Spleen (tissue), 7 donors: Measurements from ENCODE around the gene CR1.

Source experiments
- CTCF ChIP-seq, 11 experiments: fragments of 200-600 bp in 7 of 11; fragments of 450-650 bp in 4 of 11; sonication (generic) in 4 of 11; IDR thresholded peaks in 8 of 11; conservative IDR thresholded peaks in 3 of 11; 1 replicate in 7 of 11; 2 replicates in 4 of 11; pipeline versions ENCODE4 v1.4.0 to v1.8.0; 2016 to 2021; ENCODE audit warnings: antibody characterized with exemption in 11 of 11, inconsistent platforms in 4 of 11, mild to moderate bottlenecking in 1 of 11
- POLR2A ChIP-seq, 3 donors: fragments of 450-650 bp; IDR thresholded peaks; one replicate each; pipeline ENCODE4 v1.5.1; 2017; ENCODE audit warnings: antibody characterized with exemption in 3 of 3, mild to moderate bottlenecking in 1 of 3
- donor health status: DM: no; HTN: no; CAD: no; lungs with moderate emphysema.
- donor health status: DM: no; HTN: no; CAD: no.
- donor health status: DM: no; HTN: no; CAD: no.

GRCh38 chr1:207633226-207633625, 137.3 kb downstream of the CR1 start:
- TF ChIP-seq CTCF (IDR thresholded peaks at IDR 0.05 in 8 of 11, conservative IDR thresholded peaks at IDR 0.05 in 3 of 11) (no peak), POLR2A (IDR thresholded peaks at IDR 0.05) (no peak)
